ENCODE measurements around the gene ADCY10. TPM values are rescaled to one million over a fixed set of nuclear protein-coding genes. Genes with fewer than 3 reads are reported as not detected.
"Not testable (repeated sequence)": the region's sequence is repeated elsewhere in the genome, so short reads cannot be mapped to it uniquely, and the experiment has no call there.

The ADCY10 gene
- total RNA-seq, 3 donors from 2014 or later: under 0.01 to 0.16 (median 0.15) TPM

DNA sequence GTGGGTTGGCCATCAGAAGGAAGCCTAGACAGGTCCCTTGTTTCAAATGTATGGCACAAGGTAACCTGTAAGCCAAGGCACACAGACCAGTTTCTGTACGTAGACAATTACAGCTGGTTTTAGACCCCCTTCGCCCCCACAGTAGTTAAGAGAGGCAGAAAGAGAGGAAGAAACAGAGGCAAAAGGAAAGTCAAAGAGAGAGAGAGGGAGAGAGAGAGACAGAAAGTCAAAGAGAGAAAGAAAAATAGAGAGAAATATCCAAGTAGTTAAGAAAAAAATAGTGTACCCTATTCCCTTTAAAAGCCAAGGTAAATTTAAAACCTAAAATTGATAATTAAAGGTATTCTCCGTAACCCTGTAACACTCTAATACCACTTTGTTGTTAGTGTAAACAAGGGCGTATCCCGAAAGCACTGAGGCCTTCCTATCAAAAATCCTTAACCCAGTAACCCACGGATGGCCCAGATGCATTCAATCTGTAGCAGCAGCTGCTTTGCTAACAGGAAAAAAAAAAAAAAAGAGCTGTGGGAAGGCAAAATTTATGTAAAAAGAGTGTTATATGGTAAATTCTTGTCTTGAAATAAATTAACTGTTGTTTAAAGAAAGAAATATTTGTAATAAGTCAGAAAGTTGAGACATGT is 49.4 kb downstream of the ADCY10 start:
- Histone ChIP-seq H3K36me3 (no peaks in the 10 kb centered on the region), H3K27ac (no peak overlapping the region), H3K27me3 (no peaks in the 10 kb centered on the region), H3K9me3 (no peaks in the 10 kb centered on the region), H3K4me1 (no peaks in the 10 kb centered on the region), H3K4me3 (no peak overlapping the region)
- intact Hi-C loops (cut with DNase I; ENCODE audit: low total_unique reads): no loop called here
- no peak for DNase-seq (ENCODE audit: low spot score in 2 of 2)
- TF ChIP-seq POLR2AphosphoS5 (IDR thresholded peaks at IDR 0.05) (no peak), POLR2A (IDR thresholded peaks at IDR 0.05) (no peak)
- TF ChIP-seq, protein P1, sequence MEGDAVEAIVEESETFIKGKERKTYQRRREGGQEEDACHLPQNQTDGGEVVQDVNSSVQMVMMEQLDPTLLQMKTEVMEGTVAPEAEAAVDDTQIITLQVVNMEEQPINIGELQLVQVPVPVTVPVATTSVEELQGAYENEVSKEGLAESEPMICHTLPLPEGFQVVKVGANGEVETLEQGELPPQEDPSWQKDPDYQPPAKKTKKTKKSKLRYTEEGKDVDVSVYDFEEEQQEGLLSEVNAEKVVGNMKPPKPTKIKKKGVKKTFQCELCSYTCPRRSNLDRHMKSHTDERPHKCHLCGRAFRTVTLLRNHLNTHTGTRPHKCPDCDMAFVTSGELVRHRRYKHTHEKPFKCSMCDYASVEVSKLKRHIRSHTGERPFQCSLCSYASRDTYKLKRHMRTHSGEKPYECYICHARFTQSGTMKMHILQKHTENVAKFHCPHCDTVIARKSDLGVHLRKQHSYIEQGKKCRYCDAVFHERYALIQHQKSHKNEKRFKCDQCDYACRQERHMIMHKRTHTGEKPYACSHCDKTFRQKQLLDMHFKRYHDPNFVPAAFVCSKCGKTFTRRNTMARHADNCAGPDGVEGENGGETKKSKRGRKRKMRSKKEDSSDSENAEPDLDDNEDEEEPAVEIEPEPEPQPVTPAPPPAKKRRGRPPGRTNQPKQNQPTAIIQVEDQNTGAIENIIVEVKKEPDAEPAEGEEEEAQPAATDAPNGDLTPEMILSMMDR (IDR thresholded peaks at IDR 0.05): no peak

DNA sequence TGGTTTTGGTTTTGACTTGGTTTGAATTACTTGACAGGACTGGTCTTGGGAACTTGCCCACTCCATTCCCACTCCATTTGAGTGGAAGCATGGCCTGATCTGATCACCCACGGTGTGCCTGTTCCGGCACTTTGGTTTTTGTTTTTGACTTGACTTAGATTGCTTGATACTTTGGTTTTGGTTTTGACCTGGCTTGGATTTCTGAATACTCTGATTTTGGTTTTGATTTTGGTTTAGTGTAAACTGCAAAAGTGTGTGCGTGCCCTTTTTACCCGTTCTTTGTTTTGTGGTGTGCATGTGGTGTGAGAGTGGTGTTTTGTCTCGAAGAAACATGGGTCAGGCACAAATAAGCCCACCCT is 50.0 kb downstream of the ADCY10 start:
- no peaks in the 10 kb centered on the region for H3K36me3 ChIP-seq
- TF ChIP-seq POLR2AphosphoS5 (IDR thresholded peaks at IDR 0.05) (no peak), POLR2A (IDR thresholded peaks at IDR 0.05) (no peak)
- TF ChIP-seq, protein P1 (IDR thresholded peaks at IDR 0.05): no peak
- H3K9me3 ChIP-seq: no peaks in the 10 kb centered on the region
- H3K27me3 ChIP-seq: no peaks in the 10 kb centered on the region
- no peak for DNase-seq (ENCODE audit: low spot score in 2 of 2)
- H3K27ac ChIP-seq: no peak overlapping the region
- H3K4me1 ChIP-seq: no peaks in the 10 kb centered on the region
- no peak overlapping the region for H3K4me3 ChIP-seq
- intact Hi-C loops (cut with DNase I; ENCODE audit: low total_unique reads): no loop called here

DNA sequence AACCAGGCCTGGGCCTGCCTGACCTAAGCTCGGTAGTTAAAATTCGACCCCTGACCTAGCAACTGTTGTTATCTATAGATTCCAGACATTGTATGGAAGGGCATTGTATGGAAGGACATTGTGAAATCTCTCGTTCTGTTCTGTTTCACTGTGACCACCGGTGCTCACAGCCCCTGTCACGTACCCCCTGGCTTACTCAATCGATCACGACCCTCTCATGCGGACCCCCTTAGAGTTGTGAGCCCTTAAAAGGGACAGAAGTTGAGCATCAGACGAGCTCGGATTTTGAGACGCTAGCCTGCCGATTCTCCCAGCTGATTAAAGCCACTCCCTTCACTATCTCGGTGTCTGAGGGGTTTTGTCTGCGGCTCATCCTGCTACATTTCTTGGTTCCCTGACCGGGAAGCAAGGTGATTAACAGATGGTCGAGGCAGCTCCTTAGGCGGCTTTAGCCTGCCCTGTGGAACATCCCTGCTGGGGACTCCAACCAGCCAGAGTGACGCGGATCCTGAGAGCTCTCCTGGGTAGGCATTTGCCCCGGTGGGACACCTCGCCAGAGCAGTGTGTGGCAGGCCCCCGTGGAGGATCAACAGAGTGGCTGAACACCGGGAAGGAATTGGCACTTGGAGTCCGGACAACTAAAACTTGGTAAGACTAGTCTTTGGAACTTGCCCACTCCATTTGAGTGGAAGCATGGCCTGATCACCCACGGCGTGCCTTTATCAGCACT is 50.6 kb downstream of the ADCY10 start:
- intact Hi-C loops (cut with DNase I; ENCODE audit: low total_unique reads): not testable (repeated sequence)

DNA sequence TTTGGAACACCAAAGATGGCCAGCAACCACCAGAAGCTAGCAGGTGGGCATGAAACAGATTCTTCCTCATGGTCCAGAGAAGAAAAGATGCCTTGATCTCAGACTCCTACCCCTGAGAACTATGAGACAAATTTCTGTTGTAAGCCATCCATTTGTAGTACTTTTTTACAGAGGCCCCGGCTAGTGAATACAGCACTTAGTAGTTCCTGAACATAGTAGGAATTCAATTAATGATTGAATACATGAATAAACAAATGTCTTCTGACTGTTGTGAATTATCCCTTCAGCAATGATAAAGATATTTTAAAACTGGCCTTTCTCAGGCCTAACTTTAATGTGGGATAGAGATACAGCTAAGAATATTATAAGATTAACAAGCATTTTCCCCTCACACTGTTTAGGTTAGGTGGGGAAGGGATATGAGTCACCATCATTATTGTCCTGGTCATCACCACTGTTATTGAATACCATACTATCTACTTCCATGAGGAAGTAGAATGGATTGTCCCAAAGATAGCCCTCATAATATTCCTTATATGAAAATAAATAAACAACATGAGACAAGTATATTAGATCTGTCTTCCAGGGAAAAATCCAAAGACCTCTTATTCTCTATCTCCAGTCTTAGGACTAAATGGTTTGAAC is 51.4 kb downstream of the ADCY10 start:
- TF ChIP-seq POLR2A (IDR thresholded peaks at IDR 0.05) (no peak), POLR2AphosphoS5 (IDR thresholded peaks at IDR 0.05) (no peak)
- TF ChIP-seq, protein P1 (IDR thresholded peaks at IDR 0.05): no peak
- no peaks in the 10 kb centered on the region for H3K9me3 ChIP-seq
- no peak overlapping the region for H3K4me3 ChIP-seq
- intact Hi-C loops (cut with DNase I; ENCODE audit: low total_unique reads): no loop called here
- no peaks in the 10 kb centered on the region for H3K4me1 ChIP-seq
- no peaks in the 10 kb centered on the region for H3K36me3 ChIP-seq
- no peaks in the 10 kb centered on the region for H3K27me3 ChIP-seq
- DNase-seq (ENCODE audit: low spot score in 2 of 2): no peak
- no peak overlapping the region for H3K27ac ChIP-seq

More for the DNA sequence above, 50.6 kb downstream of the ADCY10 start:
- DNase-seq (ENCODE audit: low spot score in 2 of 2); H3K9me3 ChIP-seq; H3K4me1 ChIP-seq; H3K36me3 ChIP-seq; H3K27me3 ChIP-seq; H3K27ac ChIP-seq; H3K4me3 ChIP-seq: not testable (repeated sequence)

DNA sequence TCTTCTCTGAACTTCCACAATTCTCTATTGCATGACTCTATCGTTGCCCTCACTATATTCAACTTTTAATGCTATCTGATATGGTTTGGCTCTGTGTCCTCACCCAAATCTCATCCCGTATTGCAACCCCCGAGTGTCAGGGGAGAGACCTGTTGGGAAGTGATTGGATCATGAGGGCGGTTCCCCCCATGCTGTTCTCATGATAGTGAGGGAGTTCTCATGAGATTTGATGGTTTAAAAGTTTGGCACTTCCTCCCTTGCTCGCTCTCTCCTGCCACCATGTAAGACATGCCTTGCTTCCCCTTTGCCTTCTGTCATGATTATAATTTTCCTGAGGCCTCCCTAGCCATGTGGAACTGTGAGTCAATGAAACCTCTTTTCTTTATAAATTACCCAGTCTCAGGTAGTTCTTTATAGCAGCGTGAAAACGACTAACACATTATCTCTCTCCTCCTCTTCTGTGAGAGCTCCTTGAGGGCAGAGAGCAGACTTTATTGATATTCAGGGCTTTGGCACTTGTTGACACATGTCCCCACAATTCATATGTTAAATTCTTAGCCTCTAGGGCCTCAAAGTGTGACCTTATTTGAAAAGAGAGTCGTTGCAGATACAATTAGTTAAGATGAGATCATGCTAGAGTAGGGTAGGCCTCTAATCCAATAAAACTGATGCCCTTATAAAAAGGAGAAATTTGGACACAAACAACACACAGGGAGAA is 52.1 kb downstream of the ADCY10 start:
- Histone ChIP-seq H3K4me1 (no peaks in the 10 kb centered on the region), H3K9me3 (no peaks in the 10 kb centered on the region), H3K27me3 (no peaks in the 10 kb centered on the region), H3K27ac (no peak overlapping the region), H3K36me3 (no peaks in the 10 kb centered on the region), H3K4me3 (no peak overlapping the region)
- intact Hi-C loops (cut with DNase I; ENCODE audit: low total_unique reads): no loop called here
- DNase-seq (ENCODE audit: low spot score in 2 of 2): no peak
- TF ChIP-seq POLR2A (IDR thresholded peaks at IDR 0.05) (no peak), POLR2AphosphoS5 (IDR thresholded peaks at IDR 0.05) (no peak)
- TF ChIP-seq, protein P1 (IDR thresholded peaks at IDR 0.05): no peak
